Measurements from ENCODE around the gene MACROD1.

GRCh38 chr11:64018310-64018709, 147.6 kb downstream of the MACROD1 start:
- TF ChIP-seq CTCF (optimal IDR thresholded peaks at IDR 0.05 in 1 of 3, IDR thresholded peaks at IDR 0.05 in 1 of 3, conservative IDR thresholded peaks at IDR 0.05 in 1 of 3; ENCODE audit: extremely low read depth in 1 of 3, insufficient read depth in 2 of 3, low read length in 3 of 3): no peak
- TF ChIP-seq EZH2 (IDR thresholded peaks at IDR 0.05; ENCODE audit: low read length): no peak

All from keratinocyte (primary cell).